ENCODE measurements around the gene STRBP.

STRBP gene

GRCh38 chr9:123300554-123300953 is 32.2 kb upstream of the STRBP start:
- CTCF ChIA-PET, result interaction anchor here (1.8 kb wide), 1 partner anchor 49 kb away, joined by 6 read pairs; no protein-coding TSS in a partner anchor
- POLR2A ChIA-PET (ENCODE audit: low non-redundant PET), result no interaction called here
- no peak for DNase-seq (ENCODE audit: low spot score)
- no peak overlapping the region for H3K27ac ChIP-seq
- no peak for TF ChIP-seq CTCF (conservative IDR thresholded peaks at IDR 0.05; ENCODE audit: low read depth)

- POLR2A ChIA-PET (ENCODE audit: low non-redundant PET), result no interaction called here
- CTCF ChIA-PET, result interaction anchor here (0.6 to 1.8 kb wide), 2 partner anchors 11 to 50 kb away, joined by 5 to 6 read pairs; no protein-coding TSS in a partner anchor
- DNase-seq (ENCODE audit: low spot score), result no peak
- no peak for TF ChIP-seq CTCF (conservative IDR thresholded peaks at IDR 0.05; ENCODE audit: low read depth)
- H3K27ac ChIP-seq, result no peak overlapping the region
These were observed 31.3 kb upstream of the STRBP start for GRCh38 chr9:123299558-123300126.

- ChIA-PET POLR2A (ENCODE audit: low non-redundant PET) (no interaction called here), CTCF (interaction anchor here (0.9 to 1.5 kb wide), 3 partner anchors 18 to 54 kb away, joined by 3 to 7 read pairs (median 3); no protein-coding TSS in a partner anchor)
- no peak overlapping the region for H3K27ac ChIP-seq
- no peak for DNase-seq (ENCODE audit: low spot score)
- no peak for TF ChIP-seq CTCF (conservative IDR thresholded peaks at IDR 0.05; ENCODE audit: low read depth)
These were observed 27.8 kb upstream of the STRBP start for GRCh38 chr9:123296174-123296573.

GRCh38 chr9:123291736-123292135 is 23.4 kb upstream of the STRBP start:
- DNase-seq (ENCODE audit: low spot score), result no peak
- ChIA-PET POLR2A (ENCODE audit: low non-redundant PET) (no interaction called here), CTCF (no interaction called here)
- no peak for TF ChIP-seq CTCF (conservative IDR thresholded peaks at IDR 0.05; ENCODE audit: low read depth)
- H3K27ac ChIP-seq, result no peak overlapping the region

GRCh38 chr9:123290764-123291163 is 22.4 kb upstream of the STRBP start:
- DNase-seq (ENCODE audit: low spot score), result no peak
- ChIA-PET POLR2A (ENCODE audit: low non-redundant PET) (no interaction called here), CTCF (interaction anchor here (0.7 kb wide), 1 partner anchor 59 kb away, joined by 3 read pairs; no protein-coding TSS in a partner anchor)
- no peak overlapping the region for H3K27ac ChIP-seq
- TF ChIP-seq CTCF (conservative IDR thresholded peaks at IDR 0.05; ENCODE audit: low read depth), result no peak

- DNase-seq (ENCODE audit: low spot score), result no peak
- H3K27ac ChIP-seq, result no peak overlapping the region
- TF ChIP-seq CTCF (conservative IDR thresholded peaks at IDR 0.05; ENCODE audit: low read depth), result no peak
- CTCF ChIA-PET, result no interaction called here
- POLR2A ChIA-PET (ENCODE audit: low non-redundant PET), result no interaction called here
These were observed 19.3 kb upstream of the STRBP start for GRCh38 chr9:123287639-123288038.

Data from RWPE1 (cell line).